Fibroblast of lung (primary cell): ENCODE results near the gene FUT8.

Experiments
- EZH2 ChIP-seq: IDR thresholded peaks from 2 replicates; pipeline ENCODE4 v1.5.1; 2012; ENCODE audit warnings: low read length, control low read depth, mild to moderate bottlenecking; ENCODE audit errors: missing control alignments
- TF ChIP-seq, protein P1 (sequence below), 2 donors: IDR thresholded peaks in 1 of 2; conservative IDR thresholded peaks in 1 of 2; 1 replicate in 1 of 2; 2 replicates in 1 of 2; pipeline ENCODE4 v1.5.1; 2011 to 2012; ENCODE audit warnings: low read length in 2 of 2, control low read depth in 1 of 2, inconsistent platforms in 1 of 2, low read depth in 1 of 2, mild to moderate bottlenecking in 1 of 2

DNA sequence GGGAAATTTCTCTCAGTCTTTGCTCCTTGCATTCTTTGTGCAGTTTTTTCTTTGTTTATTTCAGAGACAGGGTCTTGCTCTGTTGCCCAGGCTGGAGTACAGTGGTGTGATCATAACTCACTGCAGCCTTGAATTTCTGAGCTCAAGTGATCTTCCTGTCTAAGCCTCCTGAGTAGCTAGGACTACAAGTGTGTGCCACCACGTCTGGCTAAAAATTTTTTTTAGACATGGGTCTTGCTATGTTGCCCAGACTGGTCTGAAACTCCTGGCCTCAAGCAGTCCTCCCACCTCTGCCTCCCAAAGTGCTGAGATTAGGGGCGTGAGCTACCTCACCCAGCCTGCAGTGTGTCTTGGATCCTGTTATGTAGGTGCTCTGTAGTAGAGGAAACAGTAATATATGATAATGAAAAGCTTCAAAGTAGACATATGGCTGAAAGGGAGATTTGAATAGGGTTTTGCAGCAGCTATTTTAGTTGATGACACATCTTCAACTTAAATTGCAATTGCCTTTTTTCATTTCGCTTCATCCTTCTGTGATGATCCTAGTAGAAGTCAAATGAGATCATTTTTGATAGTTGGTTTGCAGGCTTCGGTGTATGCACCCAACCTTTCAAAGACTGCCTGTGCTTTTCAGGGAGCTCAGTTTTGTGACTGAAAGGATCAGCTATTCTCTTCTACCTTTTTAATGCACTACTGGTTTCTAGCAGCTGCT is 75.4 kb downstream of the FUT8 start:
- TF ChIP-seq, protein P1, sequence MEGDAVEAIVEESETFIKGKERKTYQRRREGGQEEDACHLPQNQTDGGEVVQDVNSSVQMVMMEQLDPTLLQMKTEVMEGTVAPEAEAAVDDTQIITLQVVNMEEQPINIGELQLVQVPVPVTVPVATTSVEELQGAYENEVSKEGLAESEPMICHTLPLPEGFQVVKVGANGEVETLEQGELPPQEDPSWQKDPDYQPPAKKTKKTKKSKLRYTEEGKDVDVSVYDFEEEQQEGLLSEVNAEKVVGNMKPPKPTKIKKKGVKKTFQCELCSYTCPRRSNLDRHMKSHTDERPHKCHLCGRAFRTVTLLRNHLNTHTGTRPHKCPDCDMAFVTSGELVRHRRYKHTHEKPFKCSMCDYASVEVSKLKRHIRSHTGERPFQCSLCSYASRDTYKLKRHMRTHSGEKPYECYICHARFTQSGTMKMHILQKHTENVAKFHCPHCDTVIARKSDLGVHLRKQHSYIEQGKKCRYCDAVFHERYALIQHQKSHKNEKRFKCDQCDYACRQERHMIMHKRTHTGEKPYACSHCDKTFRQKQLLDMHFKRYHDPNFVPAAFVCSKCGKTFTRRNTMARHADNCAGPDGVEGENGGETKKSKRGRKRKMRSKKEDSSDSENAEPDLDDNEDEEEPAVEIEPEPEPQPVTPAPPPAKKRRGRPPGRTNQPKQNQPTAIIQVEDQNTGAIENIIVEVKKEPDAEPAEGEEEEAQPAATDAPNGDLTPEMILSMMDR (conservative IDR thresholded peaks at IDR 0.05 in 1 of 2, IDR thresholded peaks at IDR 0.05 in 1 of 2; ENCODE audit: low read depth in 1 of 2, low read length in 2 of 2): no peak
- no peak for TF ChIP-seq EZH2
